GM18505 (cell line): ENCODE data around the gene BABAM2.
"Not testable (repeated sequence)": the region's sequence is repeated elsewhere in the genome, so short reads cannot be mapped to it uniquely, and the experiment has no call there.

Experiments
- ATAC-seq: cut with Tn5 transposase; IDR thresholded peaks from one replicate; pipeline ENCODE4 v1.9.1; 2021; ENCODE audit not compliant: unreplicated experiment
- POLR2A ChIP-seq: IDR thresholded peaks from 4 replicates; pipeline ENCODE4 v1.6.1; 2011; ENCODE audit warnings: borderline replicate concordance; ENCODE audit not compliant: insufficient read depth, insufficient read length; ENCODE audit errors: extremely low read depth

Gene BABAM2

GRCh38 chr2:27954771-27955383, 64.3 kb downstream of the BABAM2 start:
- no peak for TF ChIP-seq POLR2A
- no peak for ATAC-seq

DNA sequence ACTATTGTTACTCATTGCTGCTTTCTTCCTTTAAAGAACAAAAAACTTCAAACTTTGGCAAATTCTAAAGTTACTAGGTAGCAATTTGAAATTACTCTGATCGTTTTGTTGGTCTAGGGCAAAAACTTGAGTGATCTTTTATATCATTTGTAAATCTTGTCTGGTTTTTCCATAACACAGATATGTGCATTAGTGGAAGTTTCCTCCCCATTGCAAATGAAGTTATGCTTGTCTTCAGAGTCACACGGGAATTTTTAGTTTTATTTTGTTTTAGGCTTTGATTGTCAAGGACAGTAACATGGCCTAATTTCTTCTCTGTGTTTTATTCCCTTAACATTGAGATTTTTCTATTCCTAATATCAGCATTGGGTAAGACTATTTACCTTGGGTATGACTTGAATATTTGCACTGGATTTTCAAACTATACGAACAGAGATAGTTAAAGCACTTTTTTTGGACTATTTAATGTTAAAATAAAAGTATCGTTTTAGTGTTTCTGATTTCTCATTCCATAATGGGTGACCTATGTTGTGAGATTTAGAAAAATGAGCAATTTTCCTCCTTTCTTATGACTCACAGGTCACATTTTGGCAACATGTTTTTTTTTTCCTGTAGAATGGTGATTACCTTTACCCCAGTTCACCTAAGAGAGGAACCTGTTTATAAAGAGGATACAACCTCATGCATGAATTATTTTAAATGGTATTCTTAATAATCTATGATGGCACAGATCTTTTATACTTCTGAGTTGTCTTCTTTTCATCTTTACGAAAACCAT, 65.0 kb downstream of the BABAM2 start:
- TF ChIP-seq POLR2A, result no peak
- ATAC-seq, result no peak

DNA sequence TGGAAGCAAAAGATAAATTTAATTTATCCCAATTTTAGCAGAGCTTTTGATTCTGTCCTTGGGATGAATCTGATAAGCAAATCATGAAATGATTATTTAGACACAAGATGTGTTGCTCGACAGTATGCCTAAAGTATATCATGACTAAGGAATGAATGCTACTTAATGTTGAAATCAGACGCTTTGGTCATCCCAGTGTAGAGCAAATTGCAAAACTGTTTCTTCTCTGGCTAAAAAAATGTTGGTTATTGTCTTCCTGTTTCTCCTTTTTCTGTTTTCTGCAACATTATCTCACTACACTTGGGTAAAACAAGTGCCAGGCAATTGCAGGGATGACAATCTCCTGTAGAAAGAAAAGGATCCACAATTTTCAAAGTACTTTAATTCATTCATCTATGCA, 66.4 kb downstream of the BABAM2 start:
- ATAC-seq, result no peak
- TF ChIP-seq POLR2A, result no peak

GRCh38 chr2:27958711-27959378, 68.3 kb downstream of the BABAM2 start:
- ATAC-seq, result no peak
- no peak for TF ChIP-seq POLR2A

GRCh38 chr2:27959496-27959895, 69.0 kb downstream of the BABAM2 start:
- no peak for TF ChIP-seq POLR2A
- ATAC-seq, result no peak

GRCh38 chr2:27960237-27960912, 69.8 kb downstream of the BABAM2 start:
- ATAC-seq, result no peak

DNA sequence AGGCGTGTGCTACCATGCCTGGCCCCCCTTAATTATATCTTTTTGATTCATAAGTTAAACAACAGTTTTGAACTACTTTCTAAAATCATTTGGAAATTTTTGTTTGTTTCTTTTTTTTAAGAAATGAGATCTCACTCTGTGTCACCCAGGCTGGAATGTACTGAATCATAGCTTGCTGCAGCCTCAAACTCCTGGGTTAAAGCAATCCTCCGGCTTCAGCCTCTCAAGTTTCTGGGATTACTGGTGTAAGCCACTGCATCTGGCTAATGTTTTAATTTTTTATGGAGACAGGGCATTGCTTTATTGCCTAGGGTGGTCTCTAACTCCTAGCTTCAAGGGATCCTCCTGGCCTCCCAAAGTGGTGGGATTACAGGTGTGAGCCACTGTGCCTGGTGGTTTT, 71.5 kb downstream of the BABAM2 start:
- TF ChIP-seq POLR2A, result no peak

More at GRCh38 chr2:27960237-27960912, 69.8 kb downstream of the BABAM2 start:
- TF ChIP-seq POLR2A, result no peak

DNA sequence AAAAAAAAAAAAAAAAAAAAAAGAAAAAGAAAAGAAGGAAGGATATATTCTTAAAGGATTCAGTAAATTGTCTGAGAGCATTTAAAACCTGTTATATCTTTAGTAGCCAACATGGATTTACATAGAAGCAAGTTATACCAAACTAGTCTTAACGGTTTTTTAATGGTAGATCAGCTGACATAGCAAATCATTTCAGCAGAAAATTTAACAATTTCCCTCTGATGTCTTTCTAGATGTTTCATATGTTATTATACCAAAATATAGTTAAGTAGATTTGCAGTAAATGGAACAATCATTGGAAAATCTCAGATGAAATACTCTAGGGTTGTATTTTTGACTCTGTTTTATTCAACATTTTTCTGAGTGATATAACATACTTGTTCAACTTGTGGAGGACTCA, 72.9 kb downstream of the BABAM2 start:
- no peak for TF ChIP-seq POLR2A
- no peak for ATAC-seq

More for the DNA sequence above, 71.5 kb downstream of the BABAM2 start:
- no peak for ATAC-seq

GRCh38 chr2:27964067-27964466, 73.5 kb downstream of the BABAM2 start:
- ATAC-seq, result no peak
- TF ChIP-seq POLR2A, result no peak

DNA sequence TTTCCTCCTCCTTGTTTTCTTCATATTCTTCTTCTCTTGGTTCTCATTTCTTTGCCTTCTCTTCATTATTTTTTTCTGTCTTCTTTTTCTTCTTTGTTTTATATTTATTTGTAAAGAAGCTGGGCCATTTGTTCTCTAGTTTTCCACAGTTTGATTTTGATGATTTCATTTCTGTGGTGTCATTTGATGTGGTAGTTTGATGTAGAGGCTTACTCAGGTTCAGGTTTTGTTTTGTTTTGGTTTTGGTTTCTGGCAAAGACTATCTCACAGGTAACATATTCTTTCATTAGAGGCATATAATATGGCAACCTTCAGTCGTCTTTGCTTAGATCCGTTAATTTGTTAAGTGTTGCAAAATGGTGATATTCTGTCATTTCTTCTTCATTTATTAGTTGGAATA, 75.3 kb downstream of the BABAM2 start:
- no peak for ATAC-seq
- TF ChIP-seq POLR2A, result no peak

DNA sequence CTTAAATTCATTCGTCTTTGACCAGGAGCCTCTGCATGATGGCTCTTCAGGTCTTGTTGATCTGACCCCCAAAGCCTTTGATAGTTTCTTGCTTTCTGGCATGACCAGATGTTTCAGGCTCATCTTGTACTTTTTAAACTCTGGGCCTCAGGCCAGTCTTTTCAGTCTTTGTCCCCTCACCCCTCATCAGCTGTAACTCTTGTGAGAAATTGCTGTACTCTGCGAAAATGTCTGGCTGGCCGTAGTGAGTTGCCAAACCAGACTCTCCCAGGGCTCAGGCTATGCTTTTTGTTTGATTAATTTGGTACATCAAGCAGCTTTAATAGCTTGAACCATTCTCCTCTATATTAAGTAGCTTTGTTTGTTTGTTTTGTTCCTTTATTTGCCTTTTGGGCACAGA, 75.9 kb downstream of the BABAM2 start:
- ATAC-seq, result no peak
- no peak for TF ChIP-seq POLR2A

DNA sequence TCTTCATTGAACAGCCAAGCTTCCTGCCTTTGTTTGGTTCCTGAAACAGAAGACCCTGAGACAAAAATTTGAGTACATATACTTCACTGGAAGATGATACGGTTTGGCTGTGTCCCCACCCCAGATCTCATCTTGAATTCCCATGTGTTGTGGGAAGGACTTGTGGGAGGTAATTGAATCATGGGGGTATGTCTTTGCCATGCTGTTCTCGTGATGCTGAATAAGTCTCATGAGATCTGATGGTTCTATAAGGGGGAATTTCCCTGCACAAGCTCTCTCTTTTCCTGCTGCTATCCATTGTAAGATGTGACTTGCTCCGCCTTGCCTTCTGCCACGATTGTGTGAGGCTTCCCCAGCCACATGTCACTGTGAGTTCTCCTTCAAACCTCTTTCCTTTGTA, 76.5 kb downstream of the BABAM2 start:
- TF ChIP-seq POLR2A, result no peak
- ATAC-seq, result no peak

DNA sequence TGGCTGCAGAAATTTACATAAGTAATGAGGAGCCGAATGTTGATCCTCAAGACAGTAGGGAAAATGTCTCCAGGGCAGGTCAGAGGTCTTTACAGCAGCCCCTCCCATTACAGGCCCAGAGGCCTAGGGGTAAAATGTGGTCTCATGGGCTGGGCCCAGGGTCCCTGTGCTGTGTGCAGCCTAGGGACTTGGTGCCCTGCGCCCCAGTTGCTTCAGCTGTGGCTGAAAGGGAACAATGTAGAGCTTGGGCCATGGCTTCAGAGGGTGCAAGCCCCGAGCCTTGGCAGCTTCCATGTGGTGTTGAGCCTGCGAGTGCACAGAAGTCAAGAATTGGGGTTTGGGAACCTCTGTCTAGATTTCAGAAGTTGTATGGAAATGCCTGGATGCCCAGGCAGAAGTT, 77.5 kb downstream of the BABAM2 start:
- not testable (repeated sequence) for ATAC-seq

DNA sequence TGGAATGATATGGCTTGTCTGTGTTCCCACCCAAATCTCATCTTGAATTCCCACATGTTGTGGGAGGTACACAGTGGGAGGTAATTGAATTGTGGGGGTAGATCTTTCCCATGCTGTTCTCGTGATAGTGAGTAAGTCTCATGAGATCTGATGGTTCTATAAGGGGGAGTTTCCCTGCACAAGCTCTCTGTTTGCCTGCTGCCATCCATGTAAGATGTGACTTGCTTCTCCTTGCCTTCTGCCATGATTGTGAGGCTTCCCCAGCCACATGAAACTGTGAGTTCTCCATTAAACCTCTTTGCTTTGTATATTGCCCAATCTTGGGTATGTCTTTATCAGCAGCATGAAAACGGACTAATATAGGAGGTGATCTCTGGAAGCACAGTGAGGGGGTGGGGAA, 78.4 kb downstream of the BABAM2 start:
- not testable (repeated sequence) for ATAC-seq
